HFF-Myc (cell line): ENCODE measurements around the gene TSPAN18.

Experiments used
- DNase-seq: peaks from one replicate; pipeline ENCODE4 v3.0.0-alpha.2; 2011; ENCODE audit warnings: low read depth; ENCODE audit errors: extremely low read depth
- H3K4me3 ChIP-seq: replicated peaks from 2 replicates; pipeline ENCODE4 v1.5.1; 2011; ENCODE audit warnings: low read depth, mild to moderate bottlenecking, control low read depth, low read length
- CTCF ChIP-seq: IDR thresholded peaks from 2 replicates; pipeline ENCODE4 v1.5.1; 2012; ENCODE audit warnings: mild to moderate bottlenecking, low read depth, low read length, control low read depth; ENCODE audit errors: missing control alignments

The TSPAN18 gene

GRCh38 chr11:44754876-44755555, 28.3 kb downstream of the TSPAN18 start:
- no peak for DNase-seq
- no peak for TF ChIP-seq CTCF
- H3K4me3 ChIP-seq, result no peak overlapping the region

GRCh38 chr11:44755556-44756523, 29.1 kb downstream of the TSPAN18 start:
- H3K4me3 ChIP-seq, result no peak overlapping the region
- DNase-seq, result no peak
- TF ChIP-seq CTCF, result no peak

- DNase-seq, result no peak
- no peak for TF ChIP-seq CTCF
- no peak overlapping the region for H3K4me3 ChIP-seq
Observed at GRCh38 chr11:44758983-44759382, 32.2 kb downstream of the TSPAN18 start.

- DNase-seq, result no peak
- no peak for TF ChIP-seq CTCF
- H3K4me3 ChIP-seq, result no peak overlapping the region
Observed at GRCh38 chr11:44759743-44760476, 33.1 kb downstream of the TSPAN18 start.

GRCh38 chr11:44760477-44760872, 33.7 kb downstream of the TSPAN18 start:
- no peak overlapping the region for H3K4me3 ChIP-seq
- no peak for TF ChIP-seq CTCF
- DNase-seq, result no peak

- no peak for DNase-seq
- no peak for TF ChIP-seq CTCF
- H3K4me3 ChIP-seq, result no peak overlapping the region
Observed at GRCh38 chr11:44760917-44761550, 34.3 kb downstream of the TSPAN18 start.
